ENCODE results near the gene DACH1. TPM values are rescaled to one million over a fixed set of nuclear protein-coding genes. Genes with fewer than 3 reads are reported as not detected.

DACH1 gene
- total RNA-seq, 4 donors from 2014 or later, result 1.5 to 55.1 (median 4.7) TPM

DNA sequence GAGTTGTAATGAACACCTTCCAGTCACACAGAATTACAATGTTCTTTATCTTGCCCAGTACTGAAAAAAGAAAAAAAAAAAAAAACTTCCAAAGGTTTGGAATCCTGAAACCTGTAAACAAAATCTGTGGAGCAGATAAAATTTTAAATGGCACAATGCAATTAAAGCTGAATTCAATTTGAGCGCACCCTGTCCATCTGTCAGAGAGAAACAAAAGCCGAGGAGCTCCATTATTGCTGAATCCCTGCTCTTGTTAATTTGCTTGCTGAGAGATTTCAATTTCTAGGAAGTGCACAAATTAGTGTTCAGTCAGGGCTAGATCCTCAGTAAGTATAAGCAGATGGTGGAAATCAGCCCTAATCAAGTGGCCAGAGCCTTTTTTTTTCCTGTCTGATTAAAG is 65.2 kb downstream of the DACH1 start:
- no peak for DNase-seq
- Histone ChIP-seq H3K9me3 (no peaks in the 10 kb centered on the region), H3K4me1 (no peaks in the 10 kb centered on the region), H3K36me3 (no peaks in the 10 kb centered on the region), H3K27ac (no peak overlapping the region), H3K27me3 (no peaks in the 10 kb centered on the region), H3K4me3 (no peak overlapping the region)
- intact Hi-C loops (cut with DNase I; ENCODE audit: low total_unique reads), result no loop called here
- TF ChIP-seq, protein P1, sequence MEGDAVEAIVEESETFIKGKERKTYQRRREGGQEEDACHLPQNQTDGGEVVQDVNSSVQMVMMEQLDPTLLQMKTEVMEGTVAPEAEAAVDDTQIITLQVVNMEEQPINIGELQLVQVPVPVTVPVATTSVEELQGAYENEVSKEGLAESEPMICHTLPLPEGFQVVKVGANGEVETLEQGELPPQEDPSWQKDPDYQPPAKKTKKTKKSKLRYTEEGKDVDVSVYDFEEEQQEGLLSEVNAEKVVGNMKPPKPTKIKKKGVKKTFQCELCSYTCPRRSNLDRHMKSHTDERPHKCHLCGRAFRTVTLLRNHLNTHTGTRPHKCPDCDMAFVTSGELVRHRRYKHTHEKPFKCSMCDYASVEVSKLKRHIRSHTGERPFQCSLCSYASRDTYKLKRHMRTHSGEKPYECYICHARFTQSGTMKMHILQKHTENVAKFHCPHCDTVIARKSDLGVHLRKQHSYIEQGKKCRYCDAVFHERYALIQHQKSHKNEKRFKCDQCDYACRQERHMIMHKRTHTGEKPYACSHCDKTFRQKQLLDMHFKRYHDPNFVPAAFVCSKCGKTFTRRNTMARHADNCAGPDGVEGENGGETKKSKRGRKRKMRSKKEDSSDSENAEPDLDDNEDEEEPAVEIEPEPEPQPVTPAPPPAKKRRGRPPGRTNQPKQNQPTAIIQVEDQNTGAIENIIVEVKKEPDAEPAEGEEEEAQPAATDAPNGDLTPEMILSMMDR (IDR thresholded peaks at IDR 0.05), result no peak
- no peak for TF ChIP-seq POLR2A (IDR thresholded peaks at IDR 0.05)

DNA sequence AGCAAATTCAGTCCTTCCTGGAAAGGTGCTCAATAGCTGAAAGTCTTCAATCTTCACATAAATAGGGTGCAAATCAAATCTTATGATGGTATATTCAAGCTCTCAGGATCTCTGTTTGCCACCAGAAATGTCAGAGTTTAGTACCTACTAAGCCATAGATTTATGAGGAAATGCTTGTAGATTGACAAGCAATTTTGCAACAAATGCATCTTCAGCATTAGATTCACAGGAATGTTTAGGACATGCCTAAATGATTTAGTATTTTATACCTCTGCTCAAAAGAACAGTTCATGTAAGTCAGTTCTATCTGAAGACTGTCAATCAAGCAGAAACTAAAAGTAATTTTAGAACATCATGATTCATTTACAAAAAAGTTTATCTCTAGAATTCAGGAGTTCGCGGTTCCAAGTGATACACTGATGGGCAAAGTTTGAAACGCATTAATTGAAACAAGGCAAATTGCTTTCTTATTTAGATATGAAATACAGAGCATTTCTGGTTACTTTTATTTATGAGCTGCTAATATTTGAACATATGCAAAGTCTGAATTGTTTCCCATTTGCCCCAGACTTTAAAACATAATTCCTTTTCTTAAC is 65.7 kb downstream of the DACH1 start:
- intact Hi-C loops (cut with DNase I; ENCODE audit: low total_unique reads), result no loop called here
- TF ChIP-seq, protein P1 (IDR thresholded peaks at IDR 0.05), result no peak
- no peak for TF ChIP-seq POLR2A (IDR thresholded peaks at IDR 0.05)
- no peaks in the 10 kb centered on the region for H3K4me1 ChIP-seq
- H3K4me3 ChIP-seq, result no peak overlapping the region
- no peak overlapping the region for H3K27ac ChIP-seq
- H3K27me3 ChIP-seq, result no peaks in the 10 kb centered on the region
- H3K36me3 ChIP-seq, result no peaks in the 10 kb centered on the region
- DNase-seq, result no peak
- no peaks in the 10 kb centered on the region for H3K9me3 ChIP-seq

DNA sequence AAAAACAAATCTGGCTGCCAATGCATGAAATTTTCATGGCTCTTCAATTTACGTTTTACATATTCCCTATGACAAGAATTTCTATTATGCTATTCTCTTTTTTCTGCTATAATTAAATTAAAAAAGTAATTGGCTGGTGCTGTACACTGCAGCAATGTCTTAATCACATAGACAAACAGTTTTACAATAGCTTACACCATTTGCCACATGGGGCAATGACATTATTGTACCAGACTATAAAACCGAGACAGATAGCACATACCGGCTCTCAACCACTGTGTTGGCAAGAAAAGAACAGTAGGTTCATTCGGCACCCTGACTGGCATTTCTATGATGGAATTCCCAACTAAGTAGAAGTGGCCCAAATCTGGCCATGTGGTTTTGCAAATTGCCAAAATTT is 67.7 kb downstream of the DACH1 start:
- no peak overlapping the region for H3K4me3 ChIP-seq
- intact Hi-C loops (cut with DNase I; ENCODE audit: low total_unique reads), result no loop called here
- no peaks in the 10 kb centered on the region for H3K4me1 ChIP-seq
- no peaks in the 10 kb centered on the region for H3K27me3 ChIP-seq
- TF ChIP-seq POLR2A (IDR thresholded peaks at IDR 0.05), result no peak
- TF ChIP-seq, protein P1 (IDR thresholded peaks at IDR 0.05), result no peak
- H3K27ac ChIP-seq, result no peak overlapping the region
- no peaks in the 10 kb centered on the region for H3K9me3 ChIP-seq
- DNase-seq, result no peak
- no peaks in the 10 kb centered on the region for H3K36me3 ChIP-seq

DNA sequence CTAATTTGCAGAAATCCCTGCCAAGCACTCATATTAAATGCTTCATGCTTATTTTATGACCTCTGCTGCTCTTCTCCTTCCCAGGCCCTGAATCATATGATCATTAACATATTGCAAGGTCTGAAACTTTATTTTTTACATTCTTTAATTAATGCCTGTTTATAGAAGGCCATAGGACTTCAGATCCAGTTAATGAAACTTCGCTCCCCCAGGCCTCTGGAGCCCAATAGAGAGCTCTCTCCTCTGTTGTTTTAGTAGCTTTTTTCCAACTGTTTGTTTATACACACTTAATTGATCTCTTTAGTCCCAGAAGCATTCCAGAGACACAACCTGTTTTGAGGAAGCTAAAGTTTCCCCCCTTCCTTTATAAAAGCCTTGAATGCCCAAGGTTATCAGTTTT is 68.3 kb downstream of the DACH1 start:
- DNase-seq, result no peak
- intact Hi-C loops (cut with DNase I; ENCODE audit: low total_unique reads), result no loop called here
- H3K9me3 ChIP-seq, result no peaks in the 10 kb centered on the region
- no peaks in the 10 kb centered on the region for H3K27me3 ChIP-seq
- H3K4me1 ChIP-seq, result no peaks in the 10 kb centered on the region
- TF ChIP-seq, protein P1 (IDR thresholded peaks at IDR 0.05), result no peak
- no peak for TF ChIP-seq POLR2A (IDR thresholded peaks at IDR 0.05)
- no peak overlapping the region for H3K4me3 ChIP-seq
- H3K27ac ChIP-seq, result no peak overlapping the region
- no peaks in the 10 kb centered on the region for H3K36me3 ChIP-seq

DNA sequence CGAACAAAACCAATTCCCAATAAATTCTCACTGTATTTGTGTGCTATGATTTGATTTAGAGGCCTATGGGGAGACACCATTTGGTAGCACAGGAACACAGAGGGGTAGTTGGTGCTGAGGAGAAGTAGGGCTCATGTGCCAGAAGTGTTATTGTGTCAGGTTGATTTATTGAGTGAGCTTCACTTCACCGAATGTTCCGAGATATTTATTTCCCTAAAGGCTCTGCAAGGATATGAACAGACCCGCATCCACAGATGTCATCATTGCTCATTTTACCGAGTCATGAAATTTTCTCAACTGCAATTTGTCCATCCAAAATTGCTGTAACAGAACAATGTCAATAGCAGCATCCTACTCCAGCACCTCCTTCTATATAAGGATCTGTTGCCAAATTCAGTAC is 69.5 kb downstream of the DACH1 start:
- intact Hi-C loops (cut with DNase I; ENCODE audit: low total_unique reads), result no loop called here

More for the DNA sequence above, 69.5 kb downstream of the DACH1 start:
- H3K9me3 ChIP-seq, result no peaks in the 10 kb centered on the region
- no peak overlapping the region for H3K4me3 ChIP-seq
- DNase-seq, result no peak
- no peaks in the 10 kb centered on the region for H3K36me3 ChIP-seq
- H3K27me3 ChIP-seq, result no peaks in the 10 kb centered on the region
- H3K4me1 ChIP-seq, result no peaks in the 10 kb centered on the region
- TF ChIP-seq, protein P1 (IDR thresholded peaks at IDR 0.05), result no peak
- no peak for TF ChIP-seq POLR2A (IDR thresholded peaks at IDR 0.05)
- H3K27ac ChIP-seq, result no peak overlapping the region

Measured in uterus (tissue), 4 donors.